ENCODE results near the gene WDR90. TPM values are rescaled to one million over a fixed set of nuclear protein-coding genes. Genes with fewer than 3 reads are reported as not detected.
A peak's percentile ranks its signal among the peaks of the same experiment; 100 is the strongest.

WDR90 gene
- total RNA-seq, 1 experiment from 2014 or later: 68.2 TPM

- no peak overlapping the region for H3K23ac ChIP-seq (ENCODE audit: insufficient read length, low read depth, low read length)
- no peak overlapping the region for H3K4ac ChIP-seq (ENCODE audit: low read depth, low read length)
- H3K56ac ChIP-seq (ENCODE audit: insufficient read length, low read depth, low read length): no peak overlapping the region
- no peak overlapping the region for H4K8ac ChIP-seq (replicated peaks; ENCODE audit: insufficient read length, low read depth, low read length)
- WGBS (ENCODE audit: extremely low coverage, insufficient read length, low lambda C conversion rate): no CpG with 5 or more reads among the region's 64 CpGs
- Mint-ChIP-seq H3K36me3 (ENCODE audit: insufficient read depth in 1 of 3, low read depth in 3 of 3) (no peaks in the 10 kb centered on the region), H3K4me3 (peak overlapping the region; percentile 59 to 85), H3K9me3 (no peaks in the 10 kb centered on the region; a peak in 1 of 5 replicates), H3K27ac (no peak overlapping the region), H3K27me3 (ENCODE audit: low read depth) (peaks cover 81% of the 10 kb centered on the region), H3K4me1 (peaks cover 0 to 15% of the 10 kb centered on the region in 2 experiments; a peak in 3 of 4 replicates)
- H3K9me3 ChIP-seq (ENCODE audit: control insufficient read depth, low read depth, low read length): no peaks in the 10 kb centered on the region
- peak; percentile 55 for DNase-seq
- H4K5ac ChIP-seq (ENCODE audit: insufficient read length, low read depth, low read length): no peak overlapping the region
- no peak overlapping the region for H2BK15ac ChIP-seq (ENCODE audit: low read depth, low read length)
- H2BK120ac ChIP-seq (ENCODE audit: low read depth, low read length, poor library complexity, severe bottlenecking): no peak overlapping the region
- H4K91ac ChIP-seq (ENCODE audit: insufficient read length, low read depth, low read length): no peak overlapping the region
- TF ChIP-seq, protein P1, sequence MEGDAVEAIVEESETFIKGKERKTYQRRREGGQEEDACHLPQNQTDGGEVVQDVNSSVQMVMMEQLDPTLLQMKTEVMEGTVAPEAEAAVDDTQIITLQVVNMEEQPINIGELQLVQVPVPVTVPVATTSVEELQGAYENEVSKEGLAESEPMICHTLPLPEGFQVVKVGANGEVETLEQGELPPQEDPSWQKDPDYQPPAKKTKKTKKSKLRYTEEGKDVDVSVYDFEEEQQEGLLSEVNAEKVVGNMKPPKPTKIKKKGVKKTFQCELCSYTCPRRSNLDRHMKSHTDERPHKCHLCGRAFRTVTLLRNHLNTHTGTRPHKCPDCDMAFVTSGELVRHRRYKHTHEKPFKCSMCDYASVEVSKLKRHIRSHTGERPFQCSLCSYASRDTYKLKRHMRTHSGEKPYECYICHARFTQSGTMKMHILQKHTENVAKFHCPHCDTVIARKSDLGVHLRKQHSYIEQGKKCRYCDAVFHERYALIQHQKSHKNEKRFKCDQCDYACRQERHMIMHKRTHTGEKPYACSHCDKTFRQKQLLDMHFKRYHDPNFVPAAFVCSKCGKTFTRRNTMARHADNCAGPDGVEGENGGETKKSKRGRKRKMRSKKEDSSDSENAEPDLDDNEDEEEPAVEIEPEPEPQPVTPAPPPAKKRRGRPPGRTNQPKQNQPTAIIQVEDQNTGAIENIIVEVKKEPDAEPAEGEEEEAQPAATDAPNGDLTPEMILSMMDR (conservative IDR thresholded peaks at IDR 0.05): no peak
- H3K23me2 ChIP-seq (ENCODE audit: insufficient read length, low read depth, low read length, poor library complexity, severe bottlenecking): peaks cover 26% of the 10 kb centered on the region
- H2BK5ac ChIP-seq (ENCODE audit: insufficient read length, low read length): no peak overlapping the region
- peak overlapping the region; percentile 56 for H3K4me2 ChIP-seq (ENCODE audit: insufficient read depth, insufficient read length, low read length)
- H3K4me1 ChIP-seq (ENCODE audit: insufficient read depth, low read length): no peaks in the 10 kb centered on the region
- no peak overlapping the region for H3K18ac ChIP-seq (ENCODE audit: insufficient read length, low read depth, low read length)
- no peak overlapping the region for H2BK12ac ChIP-seq (ENCODE audit: insufficient read length, low read depth, low read length)
- H3K79me2 ChIP-seq (ENCODE audit: insufficient read depth, low read length): no peaks in the 10 kb centered on the region
- H3K14ac ChIP-seq (ENCODE audit: insufficient read depth, low read length): no peak overlapping the region; the same call in 1 of the 2 replicates
- H2AK5ac ChIP-seq (ENCODE audit: insufficient read length, low read length): no peak overlapping the region
- no peaks in the 10 kb centered on the region for H4K20me1 ChIP-seq (ENCODE audit: control insufficient read depth, insufficient read depth, insufficient read length)
- H3K9ac ChIP-seq (ENCODE audit: extremely low read depth, insufficient read length, low read length): no peak overlapping the region
- no peaks in the 10 kb centered on the region for H3K79me1 ChIP-seq (ENCODE audit: insufficient read depth, low read depth, low read length, poor library complexity, severe bottlenecking)
- H2BK20ac ChIP-seq (ENCODE audit: low read depth, low read length, poor library complexity, severe bottlenecking): no peak overlapping the region
- H2AFZ ChIP-seq (ENCODE audit: low read length): no peak overlapping the region
- H3T11ph ChIP-seq (ENCODE audit: low read length): no peak overlapping the region
- peaks cover 14% of the 10 kb centered on the region for H3K27me3 ChIP-seq (ENCODE audit: insufficient read depth, low read length)
- no peak overlapping the region for H3K27ac ChIP-seq (ENCODE audit: insufficient read length, low read depth, low read length)
These were observed 45.2 kb downstream of the WDR90 start for GRCh38 chr16:694187-694862.
